Tibial nerve (tissue), 3 donors: Measurements from ENCODE around the gene MTRF1.

Experiments used
- POLR2A ChIP-seq, 2 donors: fragments of 450-650 bp; IDR thresholded peaks; one replicate each; pipeline ENCODE4 v1.6.1; 2017; ENCODE audit warnings: antibody characterized with exemption in 2 of 2, mild to moderate bottlenecking in 2 of 2, moderate library complexity in 2 of 2
- TF ChIP-seq, protein P1 (sequence below), 5 experiments: fragments of 200-600 bp in 3 of 5; fragments of 450-650 bp in 2 of 5; sonication (generic) in 3 of 5; IDR thresholded peaks; one replicate each; pipeline ENCODE4 v1.5.1; 2016 to 2019; ENCODE audit warnings: antibody characterized with exemption in 5 of 5, mild to moderate bottlenecking in 3 of 5, moderate library complexity in 2 of 5

DNA sequence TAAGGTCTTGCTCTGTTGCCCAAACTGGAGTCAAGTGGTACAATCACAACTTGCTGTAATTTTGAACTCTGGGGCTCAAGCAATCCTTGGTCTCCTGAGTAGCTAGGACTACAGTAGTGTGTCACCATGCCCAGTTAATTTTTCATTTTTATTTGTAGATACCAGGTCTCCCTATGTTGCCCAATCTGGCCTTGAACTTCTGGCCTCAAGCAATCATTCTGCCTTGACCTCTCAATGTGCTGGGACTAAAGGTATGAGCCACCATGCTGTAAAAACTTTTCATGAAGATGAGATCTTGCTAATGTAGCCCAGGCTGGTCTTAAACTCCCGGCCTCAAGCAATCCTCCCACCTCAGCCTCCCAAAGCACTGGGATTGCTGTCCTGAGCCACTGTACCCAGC, 32.6 kb upstream of the MTRF1 start:
- TF ChIP-seq, protein P1, sequence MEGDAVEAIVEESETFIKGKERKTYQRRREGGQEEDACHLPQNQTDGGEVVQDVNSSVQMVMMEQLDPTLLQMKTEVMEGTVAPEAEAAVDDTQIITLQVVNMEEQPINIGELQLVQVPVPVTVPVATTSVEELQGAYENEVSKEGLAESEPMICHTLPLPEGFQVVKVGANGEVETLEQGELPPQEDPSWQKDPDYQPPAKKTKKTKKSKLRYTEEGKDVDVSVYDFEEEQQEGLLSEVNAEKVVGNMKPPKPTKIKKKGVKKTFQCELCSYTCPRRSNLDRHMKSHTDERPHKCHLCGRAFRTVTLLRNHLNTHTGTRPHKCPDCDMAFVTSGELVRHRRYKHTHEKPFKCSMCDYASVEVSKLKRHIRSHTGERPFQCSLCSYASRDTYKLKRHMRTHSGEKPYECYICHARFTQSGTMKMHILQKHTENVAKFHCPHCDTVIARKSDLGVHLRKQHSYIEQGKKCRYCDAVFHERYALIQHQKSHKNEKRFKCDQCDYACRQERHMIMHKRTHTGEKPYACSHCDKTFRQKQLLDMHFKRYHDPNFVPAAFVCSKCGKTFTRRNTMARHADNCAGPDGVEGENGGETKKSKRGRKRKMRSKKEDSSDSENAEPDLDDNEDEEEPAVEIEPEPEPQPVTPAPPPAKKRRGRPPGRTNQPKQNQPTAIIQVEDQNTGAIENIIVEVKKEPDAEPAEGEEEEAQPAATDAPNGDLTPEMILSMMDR (IDR thresholded peaks at IDR 0.05) = no peak
- TF ChIP-seq POLR2A (IDR thresholded peaks at IDR 0.05) = no peak
